ENCODE results near the gene TNFAIP8L1.

TNFAIP8L1 gene

GRCh38 chr19:4682417-4683200, 43.3 kb downstream of the TNFAIP8L1 start:
- no peak for DNase-seq

GRCh38 chr19:4684312-4685095, 45.2 kb downstream of the TNFAIP8L1 start:
- no peak for DNase-seq

GRCh38 chr19:4686700-4687099, 47.4 kb downstream of the TNFAIP8L1 start:
- DNase-seq = no peak

GRCh38 chr19:4687396-4687795, 48.1 kb downstream of the TNFAIP8L1 start:
- DNase-seq = no peak

GRCh38 chr19:4688587-4688986, 49.3 kb downstream of the TNFAIP8L1 start:
- DNase-seq = no peak

- DNase-seq = no peak
Observed at GRCh38 chr19:4689403-4689802, 50.1 kb downstream of the TNFAIP8L1 start.

GRCh38 chr19:4690361-4690760, 51.0 kb downstream of the TNFAIP8L1 start:
- no peak for DNase-seq

GRCh38 chr19:4691373-4691772, 52.1 kb downstream of the TNFAIP8L1 start:
- no peak for DNase-seq

- no peak for DNase-seq
Observed at GRCh38 chr19:4692251-4693077, 53.1 kb downstream of the TNFAIP8L1 start.

GRCh38 chr19:4693078-4693350, 53.7 kb downstream of the TNFAIP8L1 start:
- no peak for DNase-seq

- DNase-seq = no peak
Observed at GRCh38 chr19:4693471-4694121, 54.3 kb downstream of the TNFAIP8L1 start.

GRCh38 chr19:4694211-4694987, 55.1 kb downstream of the TNFAIP8L1 start:
- no peak for DNase-seq

- DNase-seq = no peak
Observed at GRCh38 chr19:4695224-4695731, 56.0 kb downstream of the TNFAIP8L1 start.

GRCh38 chr19:4697304-4697703, 58.0 kb downstream of the TNFAIP8L1 start:
- DNase-seq = no peak

- DNase-seq = no peak
Observed at GRCh38 chr19:4699826-4700692, 60.7 kb downstream of the TNFAIP8L1 start.

GRCh38 chr19:4700693-4700970, 61.3 kb downstream of the TNFAIP8L1 start:
- DNase-seq = no peak

- DNase-seq = no peak
Observed at GRCh38 chr19:4701557-4701956, 62.2 kb downstream of the TNFAIP8L1 start.

GRCh38 chr19:4702764-4703163, 63.4 kb downstream of the TNFAIP8L1 start:
- no peak for DNase-seq

GRCh38 chr19:4703671-4704316, 64.5 kb downstream of the TNFAIP8L1 start:
- no peak for DNase-seq

GRCh38 chr19:4704317-4704673, 65.0 kb downstream of the TNFAIP8L1 start:
- no peak for DNase-seq
